ENCODE results near the gene BACH2.
"Not testable (repeated sequence)": the region's sequence is repeated elsewhere in the genome, so short reads cannot be mapped to it uniquely, and the experiment has no call there.

Gene BACH2

DNA sequence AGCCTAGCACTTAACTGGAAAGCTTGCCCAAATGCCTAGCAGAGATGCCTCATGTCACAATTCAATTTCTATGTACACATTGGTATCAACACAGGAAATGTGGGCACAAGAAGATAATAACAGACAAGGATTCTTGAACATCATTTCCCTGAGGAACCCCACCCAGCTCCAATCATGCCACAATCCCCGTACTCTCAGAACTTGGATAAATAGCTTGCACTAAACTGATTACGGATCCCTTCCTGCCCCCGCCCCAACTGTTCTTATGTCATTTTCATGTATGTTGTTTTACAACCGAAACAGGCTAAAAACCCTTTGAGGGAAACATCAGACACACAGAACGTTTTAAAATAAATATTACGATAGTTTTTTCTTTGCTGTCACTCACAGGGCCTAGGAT, 87.1 kb downstream of the BACH2 start:
- H3K27me3 Mint-ChIP-seq: no peaks in the 10 kb centered on the region
- peak overlapping the region; percentile 42 for H3K27ac Mint-ChIP-seq
- DNase-seq: no peak
- no peaks in the 10 kb centered on the region for H3K9me3 Mint-ChIP-seq
- ATAC-seq: no peak
- peak overlapping the region; percentile 32 for H3K4me3 Mint-ChIP-seq
- peaks cover 69% of the 10 kb centered on the region for H3K36me3 Mint-ChIP-seq (ENCODE audit: low read depth)
- peaks cover 87% of the 10 kb centered on the region for H3K4me1 Mint-ChIP-seq

DNA sequence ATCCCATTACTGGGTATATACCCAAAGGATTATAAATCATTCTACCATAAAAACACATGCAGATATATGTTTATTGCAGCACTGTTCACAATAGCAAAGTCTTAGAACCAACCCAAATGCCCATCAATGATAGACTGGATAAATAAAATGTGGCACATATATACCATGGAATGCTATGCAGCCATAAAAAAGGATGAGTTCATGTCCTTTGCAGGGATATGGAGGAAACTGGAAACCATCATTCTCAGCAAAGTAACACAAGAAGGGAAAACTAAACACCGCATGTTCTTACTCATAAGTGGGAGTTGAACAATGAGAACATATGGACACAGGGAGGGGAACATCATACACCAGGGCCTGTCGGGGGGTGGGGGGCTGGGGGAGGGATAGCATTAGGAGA, 88.0 kb downstream of the BACH2 start:
- H3K4me3 Mint-ChIP-seq, DNase-seq, H3K9me3 Mint-ChIP-seq, H3K27me3 Mint-ChIP-seq, ATAC-seq: not testable (repeated sequence)
- Mint-ChIP-seq H3K27ac (peak overlapping the region; percentile 5), H3K4me1 (peaks cover 89% of the 10 kb centered on the region), H3K36me3 (ENCODE audit: low read depth) (peaks cover 77% of the 10 kb centered on the region)

DNA sequence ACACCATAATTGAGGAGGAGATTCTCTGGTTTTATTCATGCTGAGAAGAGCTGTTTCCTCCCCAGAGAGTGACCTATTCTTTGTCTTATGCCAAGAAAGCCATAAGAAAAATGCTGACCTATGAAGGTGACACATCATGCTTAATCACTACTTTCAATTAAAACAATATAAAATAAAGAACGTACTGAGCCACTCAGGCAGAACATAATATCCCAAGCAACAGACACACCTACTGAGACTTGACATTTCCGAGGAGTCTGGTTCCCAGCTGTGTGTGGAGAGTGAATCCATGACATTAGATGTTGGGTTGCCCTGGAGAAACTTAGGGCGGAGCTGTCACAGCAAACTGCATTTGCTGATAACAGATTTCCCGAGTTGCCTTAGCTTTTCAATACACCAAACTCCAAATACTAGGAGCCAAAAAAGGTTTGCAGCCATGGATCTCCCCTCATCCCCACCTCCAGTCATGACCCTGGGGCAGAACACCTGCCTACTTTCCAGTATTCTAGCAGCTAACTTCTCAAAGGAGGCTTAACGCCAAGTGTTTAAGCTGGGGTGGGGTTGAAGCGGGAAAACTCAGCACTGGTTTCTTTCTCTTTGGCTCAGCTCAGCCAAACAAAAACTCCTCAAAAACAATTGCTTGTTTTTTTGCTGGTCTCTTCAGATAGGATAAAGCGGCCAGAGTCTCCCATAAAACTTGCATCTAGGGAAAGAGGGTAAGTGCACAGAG, 92.2 kb downstream of the BACH2 start:
- H3K4me1 Mint-ChIP-seq: peaks cover 82% of the 10 kb centered on the region
- ATAC-seq (peak; percentile 59), DNase-seq (no peak)
- no peak overlapping the region for H3K4me3 Mint-ChIP-seq
- H3K36me3 Mint-ChIP-seq (ENCODE audit: low read depth): peaks cover 84% of the 10 kb centered on the region
- peaks cover under 1% of the 10 kb centered on the region for H3K9me3 Mint-ChIP-seq
- peak overlapping the region; percentile 40 for H3K27ac Mint-ChIP-seq
- no peaks in the 10 kb centered on the region for H3K27me3 Mint-ChIP-seq

DNA sequence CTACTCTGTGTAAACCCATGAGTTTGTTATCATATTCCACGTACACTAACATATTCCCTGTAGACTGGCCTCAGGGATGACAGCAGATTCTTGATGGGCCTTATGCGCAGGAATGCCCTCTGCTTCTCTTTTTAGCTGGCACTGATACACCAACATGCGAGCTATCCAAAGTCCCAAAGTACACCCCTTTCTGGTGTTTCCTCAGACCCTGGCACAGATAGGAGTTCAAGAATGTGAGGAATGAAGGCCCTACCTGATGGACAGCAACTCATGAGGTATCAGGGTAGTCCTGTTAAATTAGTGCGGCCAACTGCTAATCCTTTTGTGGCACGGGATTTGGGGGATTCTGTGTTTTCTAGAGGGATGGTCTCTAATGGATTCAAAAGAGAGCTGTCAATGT, 93.0 kb downstream of the BACH2 start:
- H3K4me3 Mint-ChIP-seq: no peak overlapping the region
- peaks cover 85% of the 10 kb centered on the region for H3K4me1 Mint-ChIP-seq
- ATAC-seq: no peak

DNA sequence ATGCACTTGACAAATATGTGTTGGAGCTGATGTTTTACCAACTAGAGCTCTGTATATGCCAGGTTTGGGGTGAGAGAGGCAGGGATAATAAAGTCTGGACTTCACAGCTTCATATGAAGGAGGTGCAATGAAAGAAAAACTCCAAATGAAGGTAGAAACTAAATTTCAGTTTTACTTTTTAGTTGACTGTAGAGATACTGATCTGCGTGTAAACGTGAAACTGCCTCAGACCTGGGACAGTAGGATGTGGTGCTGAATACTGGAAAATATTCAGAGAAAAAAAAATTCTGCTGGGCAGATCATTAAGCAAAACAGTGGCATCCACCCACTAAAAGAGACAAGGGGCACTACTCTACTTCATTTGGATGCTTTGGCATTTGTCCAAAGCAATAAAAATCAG, 94.5 kb downstream of the BACH2 start:
- Mint-ChIP-seq H3K36me3 (ENCODE audit: low read depth) (peaks cover 88% of the 10 kb centered on the region), H3K27me3 (no peaks in the 10 kb centered on the region), H3K27ac (peak overlapping the region; percentile 73), H3K9me3 (peaks cover 13% of the 10 kb centered on the region), H3K4me3 (peak overlapping the region; percentile 54), H3K4me1 (peaks cover 86% of the 10 kb centered on the region)
- peak; percentile 67 for ATAC-seq
- no peak for DNase-seq

More for the DNA sequence above, 93.0 kb downstream of the BACH2 start:
- H3K27ac Mint-ChIP-seq: peak overlapping the region; percentile 40
- no peaks in the 10 kb centered on the region for H3K27me3 Mint-ChIP-seq
- peaks cover 88% of the 10 kb centered on the region for H3K36me3 Mint-ChIP-seq (ENCODE audit: low read depth)
- H3K9me3 Mint-ChIP-seq: peaks cover 8% of the 10 kb centered on the region
- DNase-seq: no peak

DNA sequence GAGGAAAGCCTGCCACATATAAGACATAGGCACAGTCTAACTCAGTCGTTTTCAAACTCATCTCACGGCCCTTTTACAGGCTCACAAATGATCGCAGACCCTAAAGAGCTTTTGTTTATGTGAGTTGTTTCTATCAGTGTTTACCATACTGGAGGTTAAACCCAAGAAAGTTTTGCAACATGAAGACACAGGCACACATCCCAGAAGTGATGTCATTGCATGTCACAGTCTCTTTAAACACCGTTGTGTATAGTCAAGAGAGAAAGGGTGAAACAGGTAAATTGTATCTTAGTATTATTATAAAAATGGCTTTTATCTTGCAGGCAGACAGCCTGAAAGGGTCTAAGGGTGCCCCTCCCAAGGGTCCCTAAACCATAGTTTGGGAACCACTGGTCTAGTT, 96.7 kb downstream of the BACH2 start:
- Mint-ChIP-seq H3K27me3 (no peaks in the 10 kb centered on the region), H3K9me3 (peaks cover 13% of the 10 kb centered on the region), H3K4me3 (no peak overlapping the region), H3K27ac (peak overlapping the region; percentile 83), H3K4me1 (peaks cover 88% of the 10 kb centered on the region), H3K36me3 (ENCODE audit: low read depth) (peaks cover 72% of the 10 kb centered on the region)
- no peak for ATAC-seq
- DNase-seq: no peak

DNA sequence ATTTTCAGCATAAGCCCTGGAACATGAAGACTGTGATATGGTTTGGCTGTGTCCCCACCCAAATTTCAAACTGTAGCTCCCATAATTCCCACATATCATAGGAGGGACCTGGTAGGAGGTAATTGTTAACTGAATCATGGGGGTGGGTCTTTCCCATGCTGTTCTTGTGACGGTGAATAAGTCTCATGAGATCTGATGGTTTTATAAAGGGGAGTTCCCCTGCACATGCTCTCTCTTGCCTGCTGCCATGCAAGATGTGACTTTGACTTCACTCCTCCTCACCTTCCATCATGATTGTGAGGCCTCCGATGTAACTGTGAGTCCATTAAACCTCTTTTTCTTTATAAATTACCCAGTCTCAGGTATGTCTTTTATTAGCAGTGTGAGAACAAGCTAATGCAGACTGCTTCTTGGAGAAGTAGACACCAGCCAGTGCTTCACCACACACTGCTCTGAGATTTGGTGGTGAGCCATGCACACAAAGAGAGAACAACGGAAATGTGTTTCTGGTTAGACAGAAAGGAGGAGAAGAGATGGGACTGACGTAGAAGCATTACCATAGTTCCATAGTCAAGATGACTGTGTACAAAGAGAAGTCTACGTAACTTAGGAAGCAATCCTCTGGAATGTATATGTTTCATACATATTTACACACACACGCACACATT, 97.8 kb downstream of the BACH2 start:
- Mint-ChIP-seq H3K36me3 (ENCODE audit: low read depth) (peaks cover 63% of the 10 kb centered on the region), H3K9me3 (peaks cover 13% of the 10 kb centered on the region), H3K27ac (peak overlapping the region; percentile 83), H3K4me1 (peaks cover 89% of the 10 kb centered on the region), H3K27me3 (no peaks in the 10 kb centered on the region), H3K4me3 (no peak overlapping the region)
- ATAC-seq: peak; percentile 44
- DNase-seq: no peak

DNA sequence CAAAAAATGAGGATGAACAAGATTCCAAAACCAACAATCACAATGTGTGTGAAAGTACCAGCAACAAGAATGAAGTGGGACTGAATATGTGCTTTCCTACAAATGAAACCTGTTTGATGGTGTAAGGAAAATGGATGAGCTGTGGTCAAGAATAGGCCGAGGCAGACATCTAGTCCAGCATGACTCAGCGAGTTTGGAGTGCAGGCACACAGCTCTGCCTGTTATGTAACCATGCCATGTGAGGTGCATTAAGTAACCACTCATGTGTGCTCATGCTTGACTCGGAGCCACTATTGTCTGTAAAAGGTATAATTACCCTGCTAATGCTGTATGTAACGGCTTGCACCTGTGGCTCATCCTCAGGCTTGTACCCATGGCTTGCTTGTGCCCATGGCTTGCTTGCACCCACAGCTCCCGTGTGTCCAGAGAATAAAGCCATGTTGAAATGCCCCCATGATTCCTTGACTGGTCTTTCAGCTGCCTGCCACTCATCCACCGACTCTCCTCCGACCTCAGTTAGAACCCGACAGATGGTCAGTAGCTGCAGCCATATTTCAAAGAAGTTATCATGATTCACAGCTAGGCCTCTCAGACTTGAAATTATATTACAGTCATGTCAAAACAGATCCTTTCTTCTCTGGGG, 98.7 kb downstream of the BACH2 start:
- H3K36me3 Mint-ChIP-seq (ENCODE audit: low read depth): peaks cover 63% of the 10 kb centered on the region
- peaks cover 13% of the 10 kb centered on the region for H3K9me3 Mint-ChIP-seq
- H3K4me3 Mint-ChIP-seq: peak overlapping the region; percentile 0
- DNase-seq (no peak), ATAC-seq (no peak)
- peak overlapping the region; percentile 83 for H3K27ac Mint-ChIP-seq
- H3K27me3 Mint-ChIP-seq: no peaks in the 10 kb centered on the region
- peaks cover 91% of the 10 kb centered on the region for H3K4me1 Mint-ChIP-seq

DNA sequence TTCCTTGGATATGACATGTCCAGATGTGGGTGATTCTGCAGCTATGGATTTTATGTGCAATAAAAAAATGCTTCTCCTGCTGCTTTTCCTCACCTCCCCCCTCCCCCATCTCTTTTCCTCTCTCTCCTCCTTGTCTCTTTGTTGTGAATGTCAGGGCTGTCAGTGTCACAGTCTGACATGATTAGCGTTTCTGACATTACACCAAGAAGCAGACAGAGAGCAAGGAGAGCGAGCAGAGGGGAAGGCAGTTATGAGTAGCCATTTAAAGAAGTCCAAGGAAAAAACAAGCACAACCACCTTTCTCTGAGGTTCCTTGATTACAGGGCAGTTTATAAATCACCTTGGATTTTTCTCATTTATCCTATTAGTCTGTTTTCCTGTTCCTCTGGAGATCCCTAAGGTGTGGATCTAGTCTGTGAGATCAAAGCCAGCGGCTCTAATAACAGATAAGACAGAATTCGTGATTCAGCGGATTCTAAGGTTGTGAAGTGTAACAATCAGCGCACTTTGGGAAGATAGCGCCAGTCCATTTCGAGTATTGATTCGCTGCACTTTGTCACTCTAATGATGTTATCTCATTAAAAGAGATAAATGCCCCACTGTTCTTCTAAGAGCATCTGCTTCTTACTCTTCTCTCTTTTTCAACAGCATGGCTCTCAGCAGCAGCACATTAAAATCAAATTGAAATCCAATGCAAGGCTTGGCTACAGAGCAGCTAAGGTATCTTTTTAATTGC, 101.4 kb downstream of the BACH2 start:
- peaks cover 49% of the 10 kb centered on the region for H3K36me3 Mint-ChIP-seq (ENCODE audit: low read depth)
- peaks cover 13% of the 10 kb centered on the region for H3K9me3 Mint-ChIP-seq
- H3K4me3 Mint-ChIP-seq: peak overlapping the region; percentile 41
- no peak for DNase-seq
- H3K27me3 Mint-ChIP-seq: no peaks in the 10 kb centered on the region
- peaks cover 97% of the 10 kb centered on the region for H3K4me1 Mint-ChIP-seq
- peak; percentile 30 for ATAC-seq
- H3K27ac Mint-ChIP-seq: peak overlapping the region; percentile 80

DNA sequence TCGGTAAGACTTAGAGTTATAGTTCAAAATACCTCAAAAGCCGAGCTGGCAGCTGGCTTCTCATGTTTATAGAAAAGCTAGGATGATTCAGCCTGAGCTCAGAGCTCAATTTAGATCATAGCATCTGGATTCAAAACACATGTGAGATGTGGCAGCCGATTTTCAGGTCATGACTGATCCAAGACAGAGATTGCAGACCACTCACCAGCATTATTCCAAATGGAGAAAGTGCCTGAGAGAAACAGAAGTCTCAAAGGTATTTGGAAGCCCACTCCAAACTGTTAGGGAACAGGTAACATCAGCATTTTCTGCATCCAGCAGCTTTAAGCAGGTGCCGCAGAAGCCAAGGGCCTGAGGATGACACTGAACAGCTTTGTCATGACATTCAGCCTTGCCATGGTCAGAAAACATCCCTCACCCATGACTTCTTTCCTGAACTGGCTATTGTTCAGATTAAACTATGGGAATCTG, 102.2 kb downstream of the BACH2 start:
- H3K27ac Mint-ChIP-seq: peak overlapping the region; percentile 80

DNA sequence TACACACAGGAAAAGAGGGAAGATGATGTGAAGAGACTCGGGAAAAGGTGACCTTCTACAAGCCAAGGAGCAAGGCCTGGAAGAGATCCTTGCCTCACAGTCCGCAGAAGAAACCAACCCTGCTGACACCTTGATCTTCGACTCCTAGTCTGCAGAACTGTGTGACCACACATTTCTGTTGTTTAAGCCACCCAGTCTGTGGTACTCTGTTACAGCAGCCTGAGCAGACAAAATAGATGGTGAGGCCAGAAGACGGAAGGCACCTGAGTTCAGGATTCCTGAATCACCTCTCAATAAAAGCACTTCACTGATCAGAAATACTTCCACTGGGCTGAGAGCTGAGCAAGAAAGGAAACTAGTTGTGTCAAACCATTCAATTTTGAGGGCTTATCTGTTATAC, 103.3 kb downstream of the BACH2 start:
- H3K27ac Mint-ChIP-seq: peak overlapping the region; percentile 85
- H3K27me3 Mint-ChIP-seq: no peaks in the 10 kb centered on the region
- peaks cover 3% of the 10 kb centered on the region for H3K9me3 Mint-ChIP-seq
- ATAC-seq: peak; percentile 39
- H3K4me1 Mint-ChIP-seq: peaks cover 94% of the 10 kb centered on the region
- H3K4me3 Mint-ChIP-seq: peak overlapping the region; percentile 60
- peaks cover 41% of the 10 kb centered on the region for H3K36me3 Mint-ChIP-seq (ENCODE audit: low read depth)
- no peak for DNase-seq

More for the DNA sequence above, 102.2 kb downstream of the BACH2 start:
- H3K27me3 Mint-ChIP-seq: no peaks in the 10 kb centered on the region
- H3K36me3 Mint-ChIP-seq (ENCODE audit: low read depth): peaks cover 48% of the 10 kb centered on the region
- ATAC-seq (peak; percentile 48), DNase-seq (no peak)
- H3K9me3 Mint-ChIP-seq: peaks cover 11% of the 10 kb centered on the region
- peak overlapping the region; percentile 41 for H3K4me3 Mint-ChIP-seq
- H3K4me1 Mint-ChIP-seq: peaks cover 97% of the 10 kb centered on the region

DNA sequence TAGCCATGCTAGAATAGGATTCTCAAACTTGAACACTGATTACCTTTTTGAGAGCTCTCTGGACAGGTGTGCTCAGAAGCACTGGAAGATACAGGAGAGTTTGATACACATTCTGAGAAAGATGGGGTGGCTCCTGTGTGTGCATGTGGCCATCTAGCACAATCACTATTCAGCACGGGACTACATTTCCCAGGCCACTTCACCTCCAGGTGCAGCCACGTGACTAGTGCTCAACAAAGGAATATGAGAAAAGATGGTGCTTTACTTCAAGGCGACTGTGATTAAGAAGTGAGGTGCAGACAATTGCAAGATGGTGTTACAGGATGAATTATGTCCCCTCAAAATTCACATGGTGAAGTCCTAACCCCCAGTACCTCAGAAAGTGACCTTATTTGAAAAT, 103.8 kb downstream of the BACH2 start:
- peak overlapping the region; percentile 60 for H3K4me3 Mint-ChIP-seq
- no peak for ATAC-seq

DNA sequence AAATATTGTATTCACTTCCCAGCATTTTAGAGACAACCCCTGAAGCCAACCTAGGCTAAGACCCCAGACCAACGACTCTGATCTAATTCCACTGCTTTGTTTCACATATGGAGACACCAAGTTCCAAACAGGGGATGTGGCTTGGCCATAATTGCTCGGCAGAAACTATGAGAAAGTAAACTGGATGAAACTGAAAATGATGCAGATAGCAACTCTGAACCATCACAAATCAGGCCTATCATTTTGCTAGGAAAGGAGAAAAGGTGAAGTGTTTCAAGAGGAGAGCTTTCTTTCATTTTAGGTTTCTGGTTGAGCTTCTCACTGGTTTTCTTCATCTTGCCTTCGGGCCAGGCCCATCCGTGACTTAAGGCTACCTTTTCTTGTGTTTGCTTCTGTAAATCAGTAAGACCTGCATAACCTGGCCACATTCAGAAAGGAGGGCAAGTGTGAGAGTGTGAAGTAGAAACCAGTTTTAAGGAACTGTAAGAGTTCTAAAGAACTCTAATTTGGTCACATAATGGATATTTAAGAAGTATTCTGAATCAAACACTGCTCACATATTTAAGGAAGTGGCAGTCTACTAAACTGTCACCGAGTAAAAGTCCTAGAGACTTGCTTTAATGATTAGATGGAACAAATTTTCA, 105.8 kb downstream of the BACH2 start:
- DNase-seq (no peak), ATAC-seq (peak; percentile 30)
- Mint-ChIP-seq H3K36me3 (ENCODE audit: low read depth) (peaks cover 36% of the 10 kb centered on the region), H3K4me3 (peak overlapping the region; percentile 56), H3K27ac (peak overlapping the region; percentile 85), H3K4me1 (peaks cover 95% of the 10 kb centered on the region), H3K27me3 (no peaks in the 10 kb centered on the region), H3K9me3 (no peaks in the 10 kb centered on the region)

More for the DNA sequence above, 103.8 kb downstream of the BACH2 start:
- Mint-ChIP-seq H3K9me3 (no peaks in the 10 kb centered on the region), H3K36me3 (ENCODE audit: low read depth) (peaks cover 36% of the 10 kb centered on the region), H3K27ac (peak overlapping the region; percentile 85), H3K27me3 (no peaks in the 10 kb centered on the region), H3K4me1 (peaks cover 93% of the 10 kb centered on the region)
- DNase-seq: no peak

DNA sequence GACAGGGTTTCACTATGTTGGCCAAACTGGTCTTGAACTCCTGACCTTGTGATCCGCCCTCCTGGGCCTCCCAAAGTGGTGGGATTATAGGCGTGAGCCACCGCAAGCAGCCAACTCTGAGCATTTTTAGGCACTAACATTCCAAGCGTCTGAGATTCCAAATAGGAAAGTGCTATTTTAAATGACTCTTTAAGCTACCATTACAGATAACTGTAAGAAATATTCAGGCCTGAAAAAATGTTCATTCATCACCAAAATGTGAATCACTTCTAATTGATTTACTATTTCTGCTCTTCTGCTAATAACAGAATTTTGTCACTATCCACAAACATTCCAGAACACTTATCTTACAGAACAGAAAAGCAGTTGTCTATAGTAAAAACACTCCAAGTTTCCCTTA, 106.5 kb downstream of the BACH2 start:
- Mint-ChIP-seq H3K9me3 (no peaks in the 10 kb centered on the region), H3K27ac (peak overlapping the region; percentile 85), H3K27me3 (no peaks in the 10 kb centered on the region), H3K4me3 (no peak overlapping the region), H3K36me3 (ENCODE audit: low read depth) (peaks cover 36% of the 10 kb centered on the region), H3K4me1 (peaks cover 94% of the 10 kb centered on the region)
- ATAC-seq: no peak
- DNase-seq: no peak

Data from activated naive CD8-positive, alpha-beta T cell treated with anti-CD3 and anti-CD28 coated beads, Interleukin-2, amount 50 U/mL, for 24 hours (primary cell).